Right atrium auricular region (tissue), 2 donors: ENCODE measurements around the gene STK40. TPM values are rescaled to one million over a fixed set of nuclear protein-coding genes. Genes with fewer than 3 reads are reported as not detected.

Experiments used
- DNase-seq: peaks from one replicate; pipeline ENCODE4 v3.0.0-alpha.2; 2019; ENCODE audit warnings: low spot score
- H3K27ac ChIP-seq, 2 donors: fragments of 200-600 bp; sonication (generic); 1 replicate in 1 of 2; 2 replicates in 1 of 2; pipeline ENCODE4 v1.5.1; 2016 to 2019
- H3K27me3 ChIP-seq, 2 donors: fragments of 200-600 bp; sonication (generic); one replicate each; pipeline versions ENCODE4 v1.5.1 to v1.6.0; 2017 to 2019
- H3K36me3 ChIP-seq: fragments of 200-600 bp; sonication (generic); one replicate; pipeline ENCODE4 v1.5.1; 2016
- H3K4me1 ChIP-seq, 2 donors: fragments of 200-600 bp; sonication (generic); one replicate each; pipeline versions ENCODE4 v1.5.1 to v1.6.0; 2017 to 2019
- H3K4me3 ChIP-seq, 2 donors: fragments of 200-600 bp; sonication (generic); 1 replicate in 1 of 2; 2 replicates in 1 of 2; pipeline ENCODE4 v1.5.1; 2017 to 2019; ENCODE audit warnings: mild to moderate bottlenecking in 1 of 2, moderate library complexity in 1 of 2
- H3K9me3 ChIP-seq, 2 donors: fragments of 200-600 bp; sonication (generic); one replicate each; pipeline ENCODE4 v1.5.1; 2019
- total RNA-seq, 2 donors: library from RNA; depleted of rRNA; stranded (reverse); fragments of >200 nt; gene quantifications; one replicate each; pipeline ENCODE4 v1.1.0, GENCODE V29; 2016
- TF ChIP-seq, protein P1 (sequence below), 2 donors: fragments of 200-600 bp; sonication (generic); IDR thresholded peaks; one replicate each; pipeline ENCODE4 v1.5.1; 2019; ENCODE audit warnings: antibody characterized with exemption in 2 of 2

The STK40 gene
- total RNA-seq, 2 donors from 2014 or later = 50.5 to 74.7 TPM

DNA sequence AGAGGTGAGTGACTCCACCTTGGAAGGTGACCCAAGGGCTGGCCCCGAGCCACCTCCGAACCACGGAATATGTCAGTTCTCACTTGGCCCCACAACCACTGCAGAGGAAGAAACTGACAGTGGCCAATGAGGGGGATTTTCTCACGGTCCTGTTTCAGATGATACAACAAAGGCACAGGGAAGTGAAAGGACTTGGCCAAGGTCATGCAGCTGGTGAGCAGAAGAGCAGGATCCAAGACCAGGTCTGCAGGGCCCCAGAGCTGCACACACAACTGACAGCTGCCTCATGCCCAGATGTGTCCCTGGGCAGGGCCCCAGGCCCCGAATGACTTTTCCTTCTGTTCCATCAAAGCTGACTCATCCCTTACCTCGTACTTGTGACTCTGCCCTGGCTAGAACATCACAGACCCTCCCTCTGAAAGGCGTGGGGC lies 36.5 kb downstream of the STK40 start:
- TF ChIP-seq, protein P1, sequence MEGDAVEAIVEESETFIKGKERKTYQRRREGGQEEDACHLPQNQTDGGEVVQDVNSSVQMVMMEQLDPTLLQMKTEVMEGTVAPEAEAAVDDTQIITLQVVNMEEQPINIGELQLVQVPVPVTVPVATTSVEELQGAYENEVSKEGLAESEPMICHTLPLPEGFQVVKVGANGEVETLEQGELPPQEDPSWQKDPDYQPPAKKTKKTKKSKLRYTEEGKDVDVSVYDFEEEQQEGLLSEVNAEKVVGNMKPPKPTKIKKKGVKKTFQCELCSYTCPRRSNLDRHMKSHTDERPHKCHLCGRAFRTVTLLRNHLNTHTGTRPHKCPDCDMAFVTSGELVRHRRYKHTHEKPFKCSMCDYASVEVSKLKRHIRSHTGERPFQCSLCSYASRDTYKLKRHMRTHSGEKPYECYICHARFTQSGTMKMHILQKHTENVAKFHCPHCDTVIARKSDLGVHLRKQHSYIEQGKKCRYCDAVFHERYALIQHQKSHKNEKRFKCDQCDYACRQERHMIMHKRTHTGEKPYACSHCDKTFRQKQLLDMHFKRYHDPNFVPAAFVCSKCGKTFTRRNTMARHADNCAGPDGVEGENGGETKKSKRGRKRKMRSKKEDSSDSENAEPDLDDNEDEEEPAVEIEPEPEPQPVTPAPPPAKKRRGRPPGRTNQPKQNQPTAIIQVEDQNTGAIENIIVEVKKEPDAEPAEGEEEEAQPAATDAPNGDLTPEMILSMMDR (IDR thresholded peaks at IDR 0.05) = no peak
- no peak overlapping the region for H3K4me3 ChIP-seq
- peaks cover 58% of the 10 kb centered on the region for H3K36me3 ChIP-seq
- no peak for DNase-seq
- peaks cover 0 to 45% of the 10 kb centered on the region in 2 donors for H3K4me1 ChIP-seq
- no peaks in the 10 kb centered on the region for H3K27me3 ChIP-seq
- H3K9me3 ChIP-seq = no peaks in the 10 kb centered on the region
- H3K27ac ChIP-seq = peak overlapping the region; percentile 75 to 76

DNA sequence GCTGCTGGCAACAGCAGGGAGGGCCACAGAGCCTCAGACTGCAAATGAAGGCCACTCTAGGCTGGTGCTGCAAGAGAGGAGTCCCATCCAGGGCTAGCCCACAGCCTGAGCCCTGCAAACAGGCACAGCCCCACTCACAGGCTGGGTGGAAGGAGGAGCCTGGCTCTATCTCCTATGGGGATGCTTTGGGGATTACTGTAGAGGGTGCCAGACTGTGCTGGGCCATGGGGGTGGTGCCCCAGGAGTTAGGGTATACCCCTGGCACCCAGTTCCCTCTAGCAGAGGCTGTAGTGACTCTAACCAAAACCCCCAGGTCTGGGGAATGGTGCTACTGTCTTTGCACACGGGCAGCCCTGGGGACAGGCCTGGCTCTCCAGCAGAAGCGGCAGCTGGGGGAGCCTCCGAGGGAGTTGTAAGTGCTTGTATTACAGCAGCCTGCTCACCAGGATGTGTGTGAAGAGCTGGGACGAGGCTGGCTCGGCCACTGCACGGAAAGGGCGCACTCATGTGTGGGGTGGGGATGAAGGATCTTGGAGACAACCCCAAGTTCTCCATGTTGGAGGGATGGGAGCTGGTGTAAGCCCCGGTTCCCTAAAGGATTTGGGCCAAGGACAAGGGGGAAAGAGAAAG lies 38.9 kb downstream of the STK40 start:
- peaks cover 0 to 42% of the 10 kb centered on the region in 2 donors for H3K4me1 ChIP-seq
- DNase-seq = no peak
- TF ChIP-seq, protein P1 (IDR thresholded peaks at IDR 0.05) = no peak
- H3K27me3 ChIP-seq = no peaks in the 10 kb centered on the region
- peaks cover 64% of the 10 kb centered on the region for H3K36me3 ChIP-seq
- no peak overlapping the region for H3K27ac ChIP-seq
- no peaks in the 10 kb centered on the region for H3K9me3 ChIP-seq
- no peak overlapping the region for H3K4me3 ChIP-seq

DNA sequence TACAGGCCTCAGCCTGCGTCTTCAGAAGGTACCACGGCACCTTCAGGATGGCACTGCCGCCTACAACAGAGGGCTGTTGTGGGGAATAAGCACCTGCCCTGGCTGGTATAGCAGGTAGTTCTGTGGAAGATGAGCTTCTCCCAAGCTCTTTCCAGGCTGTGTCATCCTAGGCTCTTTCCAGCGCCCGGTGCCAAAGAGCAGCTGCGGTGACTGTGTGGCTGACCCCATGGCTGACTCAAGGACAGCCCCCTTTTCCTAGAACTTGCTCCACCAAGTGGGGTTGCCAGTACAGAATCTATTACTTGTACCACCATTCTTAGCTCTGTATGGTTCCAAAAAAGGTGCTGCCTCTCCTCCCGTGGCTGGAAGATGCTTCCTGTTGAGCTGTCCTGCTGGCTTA lies 40.4 kb downstream of the STK40 start:
- peaks cover 0 to 27% of the 10 kb centered on the region in 2 donors for H3K4me1 ChIP-seq
- no peaks in the 10 kb centered on the region for H3K9me3 ChIP-seq
- H3K27me3 ChIP-seq = no peaks in the 10 kb centered on the region
- H3K4me3 ChIP-seq = no peak overlapping the region
- H3K27ac ChIP-seq = no peak overlapping the region
- peaks cover 71% of the 10 kb centered on the region for H3K36me3 ChIP-seq
- TF ChIP-seq, protein P1 (IDR thresholded peaks at IDR 0.05) = no peak
- no peak for DNase-seq

- TF ChIP-seq, protein P1 (IDR thresholded peaks at IDR 0.05) = no peak
- Histone ChIP-seq H3K9me3 (no peaks in the 10 kb centered on the region), H3K4me1 (peaks cover 0 to 25% of the 10 kb centered on the region in 2 donors), H3K36me3 (peaks cover 71% of the 10 kb centered on the region), H3K27me3 (no peaks in the 10 kb centered on the region), H3K4me3 (no peak overlapping the region), H3K27ac (no peak overlapping the region)
- DNase-seq = no peak
Measured at GRCh38 chr1:36344395-36344680, 41.4 kb downstream of the STK40 start.

DNA sequence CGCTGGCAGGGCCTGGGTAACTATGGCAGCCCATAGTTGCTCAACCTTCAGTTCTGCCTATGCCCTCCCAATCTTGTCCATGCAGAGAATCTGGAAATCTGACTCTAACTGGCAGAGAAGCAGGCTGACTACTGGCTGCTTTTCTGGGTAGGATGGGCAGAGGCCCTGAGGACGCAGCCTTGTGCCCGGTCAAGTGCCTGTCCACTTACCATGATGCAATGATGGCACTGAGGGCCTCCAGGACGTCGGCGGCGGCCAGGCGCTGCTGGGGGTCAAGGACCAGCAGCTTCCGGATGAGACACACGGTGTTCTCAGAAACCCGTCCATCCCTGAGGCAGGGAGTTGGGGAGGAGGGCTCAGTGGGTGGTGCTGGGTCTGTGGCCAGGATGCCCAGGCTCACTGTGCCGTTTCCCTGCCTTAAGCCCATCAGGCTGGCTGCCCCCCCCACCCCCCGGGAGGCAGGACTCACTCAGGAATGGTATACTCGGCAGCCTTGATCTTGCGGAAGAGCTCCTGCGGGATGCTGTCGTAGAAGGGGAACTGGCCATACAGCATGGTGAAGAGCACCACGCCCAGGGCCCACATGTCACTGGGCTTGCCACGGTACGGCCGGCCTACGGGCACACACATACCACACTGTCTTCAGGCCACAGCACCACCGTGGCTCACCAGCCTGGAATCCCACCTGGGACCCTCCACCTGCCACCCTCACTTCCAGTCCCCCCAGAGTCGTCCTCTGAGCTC lies 41.9 kb downstream of the STK40 start:
- no peak for DNase-seq
- H3K9me3 ChIP-seq = no peaks in the 10 kb centered on the region
- H3K36me3 ChIP-seq = peaks cover 68% of the 10 kb centered on the region
- no peaks in the 10 kb centered on the region for H3K27me3 ChIP-seq
- no peak overlapping the region for H3K4me3 ChIP-seq
- no peak overlapping the region for H3K27ac ChIP-seq
- TF ChIP-seq, protein P1 (IDR thresholded peaks at IDR 0.05) = no peak
- peaks cover 0 to 25% of the 10 kb centered on the region in 2 donors for H3K4me1 ChIP-seq
